ENCODE results near the gene GET4.
"Not testable (repeated sequence)": the region's sequence is repeated elsewhere in the genome, so short reads cannot be mapped to it uniquely, and the experiment has no call there.

The GET4 gene

DNA sequence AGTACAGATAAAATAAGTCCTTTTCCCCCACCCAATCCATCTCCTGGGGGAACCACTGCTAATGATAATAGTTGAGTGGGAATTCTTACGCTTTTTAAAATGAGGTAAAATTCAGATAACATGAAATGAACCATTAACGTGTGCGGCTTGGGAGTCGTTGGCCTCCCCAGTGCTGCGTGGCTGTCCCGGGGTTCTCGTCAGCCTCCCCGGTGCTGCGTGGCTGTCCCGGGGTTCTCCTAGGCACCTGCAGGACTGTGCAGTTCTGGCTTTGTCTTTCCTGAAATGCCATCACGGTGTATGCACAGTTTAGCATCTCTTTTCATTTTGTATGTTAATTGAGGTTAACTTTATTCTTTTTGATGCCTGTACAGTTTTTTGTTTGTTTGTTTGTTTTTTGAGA is 30.6 kb upstream of the GET4 start:
- no peak for DNase-seq (ENCODE audit: low read depth)

GRCh38 chr7:846958-847650 is 29.2 kb upstream of the GET4 start:
- DNase-seq (ENCODE audit: low read depth): not testable (repeated sequence)

DNA sequence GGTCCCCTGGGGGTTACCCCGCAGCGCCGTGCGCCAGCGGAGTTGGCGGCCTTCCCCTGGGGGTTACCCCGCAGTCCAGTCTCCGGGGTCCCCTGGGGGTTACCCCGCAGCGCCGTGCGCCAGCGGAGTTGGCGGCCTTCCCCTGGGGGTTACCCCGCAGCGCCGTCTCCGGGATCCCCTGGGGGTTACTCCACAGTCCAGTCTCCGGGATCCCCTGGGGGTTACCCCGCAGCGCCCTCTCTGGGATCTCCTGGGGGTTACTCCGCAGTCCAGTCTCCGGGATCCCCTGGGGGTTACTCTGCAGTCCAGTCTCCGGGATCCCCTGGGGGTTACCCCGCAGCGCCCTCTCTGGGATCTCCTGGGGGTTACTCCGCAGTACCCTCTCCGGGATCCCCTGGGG is 28.6 kb upstream of the GET4 start:
- not testable (repeated sequence) for DNase-seq (ENCODE audit: low read depth)

DNA sequence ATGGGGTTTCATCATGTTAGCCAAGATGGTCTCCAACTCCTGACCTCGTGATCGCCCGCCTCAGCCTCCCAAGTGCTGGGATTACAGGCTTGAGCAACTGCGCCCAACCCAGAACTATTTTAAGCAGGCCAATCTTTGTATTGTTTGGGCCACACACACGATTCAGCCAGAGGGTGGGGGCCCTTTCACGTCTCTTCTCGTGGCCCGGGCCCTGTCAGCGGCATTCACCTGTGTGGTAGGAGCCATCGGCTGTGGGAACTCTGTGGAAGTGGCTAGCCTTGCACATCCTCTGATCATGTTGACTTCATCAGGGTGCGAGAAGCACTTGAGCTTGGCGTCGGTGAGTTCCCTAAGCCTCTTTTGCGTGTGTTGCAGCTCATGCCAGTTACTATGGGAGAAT is 27.2 kb upstream of the GET4 start:
- no peak for DNase-seq (ENCODE audit: low read depth)

GRCh38 chr7:849781-850180 is 26.6 kb upstream of the GET4 start:
- no peak for DNase-seq (ENCODE audit: low read depth)

- DNase-seq (ENCODE audit: low read depth): no peak
Observed at GRCh38 chr7:851204-851603, 25.1 kb upstream of the GET4 start.

GRCh38 chr7:853366-854117 is 22.8 kb upstream of the GET4 start:
- DNase-seq (ENCODE audit: low read depth): no peak

DNA sequence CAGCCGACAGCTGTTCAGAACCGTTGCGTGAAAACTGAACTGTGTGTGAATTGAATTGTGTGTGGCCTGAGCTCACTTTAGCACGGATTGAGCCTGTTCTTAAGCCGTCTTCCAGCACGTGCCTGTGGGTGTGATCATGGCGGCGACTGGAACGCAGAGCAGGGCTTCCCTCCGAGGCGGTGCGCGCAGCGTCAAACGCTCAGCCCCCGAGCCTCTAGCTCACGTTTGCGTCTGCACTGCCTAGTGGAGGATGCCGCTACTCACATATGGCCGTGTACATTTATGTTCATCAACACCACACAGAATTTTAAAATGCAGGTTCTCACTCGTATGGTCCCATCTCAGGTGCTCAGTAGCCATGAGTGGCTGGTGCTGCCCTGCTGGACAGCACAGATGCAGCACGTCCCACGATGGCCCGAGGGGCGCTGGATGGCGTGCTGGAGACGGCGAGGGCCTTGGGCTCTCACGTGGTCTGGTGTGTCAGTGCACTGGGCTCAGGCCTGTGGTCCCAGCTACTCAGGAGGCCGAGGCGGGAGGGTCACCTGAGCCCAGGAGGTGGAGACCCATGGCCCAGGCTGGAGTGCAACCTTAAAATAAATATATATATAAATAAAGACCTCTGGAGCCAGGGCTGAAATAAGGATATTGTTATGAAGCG is 22.1 kb upstream of the GET4 start:
- no peak for DNase-seq (ENCODE audit: low read depth)

- no peak for DNase-seq (ENCODE audit: low read depth)
Observed at GRCh38 chr7:855686-856369, 20.5 kb upstream of the GET4 start.

GRCh38 chr7:856444-857095 is 19.8 kb upstream of the GET4 start:
- DNase-seq (ENCODE audit: low read depth): no peak

DNA sequence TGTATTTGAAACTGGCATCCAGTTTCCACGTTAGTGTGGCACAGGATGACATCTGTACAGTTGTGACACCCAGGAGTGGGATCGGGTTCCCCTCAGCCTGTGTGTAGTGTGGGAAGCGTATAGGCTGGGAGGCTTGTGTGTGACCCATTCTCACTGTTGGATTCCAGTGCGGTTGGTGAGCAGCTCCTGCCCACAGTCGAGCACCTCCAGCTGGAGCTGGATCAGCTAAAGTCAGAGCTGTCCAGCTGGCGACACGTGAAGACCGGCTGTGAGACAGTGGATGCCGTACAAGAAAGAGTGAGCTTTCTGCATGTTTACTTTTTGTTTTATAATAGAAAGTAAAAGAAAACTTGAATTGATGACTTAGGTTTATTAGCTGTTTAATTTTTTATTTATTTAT is 18.7 kb upstream of the GET4 start:
- DNase-seq (ENCODE audit: low read depth): no peak

GRCh38 chr7:859359-860030 is 16.9 kb upstream of the GET4 start:
- no peak for DNase-seq (ENCODE audit: low read depth)

DNA sequence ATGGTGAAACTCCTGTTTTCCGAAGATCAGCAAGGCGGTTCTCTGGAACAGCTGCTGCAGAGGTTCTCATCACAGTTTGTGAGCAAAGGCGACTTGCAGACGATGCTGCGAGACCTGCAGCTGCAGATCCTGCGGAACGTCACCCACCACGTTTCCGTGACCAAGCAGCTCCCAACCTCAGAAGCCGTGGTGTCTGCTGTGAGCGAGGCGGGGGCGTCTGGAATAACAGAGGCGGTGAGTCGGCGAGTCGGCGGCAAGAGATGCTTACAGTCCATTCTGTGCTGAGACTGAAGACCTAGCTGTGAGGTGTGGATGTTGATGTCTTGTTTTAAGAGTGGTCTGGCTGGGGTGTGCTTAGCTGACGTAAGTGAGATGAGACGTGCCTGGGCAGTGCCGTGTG is 16.2 kb upstream of the GET4 start:
- no peak for DNase-seq (ENCODE audit: low read depth)

- DNase-seq (ENCODE audit: low read depth): no peak
Observed at GRCh38 chr7:861222-861621, 15.1 kb upstream of the GET4 start.

- no peak for DNase-seq (ENCODE audit: low read depth)
Observed at GRCh38 chr7:862157-862556, 14.2 kb upstream of the GET4 start.

- DNase-seq (ENCODE audit: low read depth): no peak
Observed at GRCh38 chr7:863106-863505, 13.2 kb upstream of the GET4 start.

GRCh38 chr7:865921-866320 is 10.4 kb upstream of the GET4 start:
- no peak for DNase-seq (ENCODE audit: low read depth)

DNA sequence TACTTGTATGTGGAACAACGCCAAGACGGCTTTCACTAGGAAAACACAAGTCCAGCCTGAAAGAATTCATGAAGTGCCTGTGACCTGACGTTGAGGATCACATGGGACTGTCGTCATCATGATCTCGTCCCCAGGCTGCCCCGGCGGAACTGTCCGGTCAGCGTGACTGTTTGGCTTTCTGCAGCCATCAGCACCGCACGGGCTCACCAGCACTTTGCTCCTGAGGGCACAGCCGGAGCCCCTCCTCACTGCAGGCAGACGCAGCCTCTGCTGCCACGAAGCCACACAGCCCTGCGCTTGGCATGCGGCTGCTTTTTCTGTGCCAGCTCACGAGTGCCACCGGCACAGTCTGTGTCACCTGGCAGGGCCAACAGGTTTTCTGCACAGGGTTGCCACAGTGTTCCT is 9.4 kb upstream of the GET4 start:
- DNase-seq (ENCODE audit: low read depth): no peak

GRCh38 chr7:867406-868188 is 8.8 kb upstream of the GET4 start:
- DNase-seq (ENCODE audit: low read depth): no peak

DNA sequence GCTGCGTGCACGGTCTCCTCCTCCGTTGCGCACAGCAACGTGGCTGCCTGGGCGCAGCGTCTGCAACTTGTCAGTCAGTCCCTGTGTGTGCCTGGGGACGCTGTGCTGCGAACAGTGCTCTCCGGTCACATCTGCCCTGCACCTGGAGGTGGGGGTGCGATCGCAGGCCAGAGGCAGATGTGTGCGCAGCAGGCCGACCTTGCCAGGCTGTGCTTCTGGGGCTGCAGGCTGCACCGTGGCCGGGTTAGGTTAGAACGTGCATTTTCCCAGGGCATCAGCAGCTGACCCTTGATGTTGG is 8.2 kb upstream of the GET4 start:
- no peak for DNase-seq (ENCODE audit: low read depth)

DNA sequence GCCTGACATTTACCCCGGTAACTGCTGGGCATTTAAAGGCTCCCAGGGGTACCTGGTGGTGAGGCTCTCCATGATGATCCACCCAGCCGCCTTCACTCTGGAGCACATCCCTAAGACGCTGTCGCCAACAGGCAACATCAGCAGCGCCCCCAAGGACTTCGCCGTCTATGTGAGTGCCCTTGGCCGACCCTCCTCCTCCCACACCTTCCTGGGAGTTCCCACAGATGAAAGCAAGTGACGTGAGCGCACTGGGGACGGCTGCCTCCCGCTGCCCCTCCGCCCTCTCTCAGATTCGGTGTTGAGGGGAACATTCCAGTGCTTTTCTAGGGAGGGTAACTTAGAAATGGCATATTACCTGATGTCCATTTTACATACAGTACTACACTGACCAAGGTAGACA is 7.0 kb upstream of the GET4 start:
- no peak for DNase-seq (ENCODE audit: low read depth)
